GM19099 (cell line): ENCODE measurements around the gene CCR5AS.

Experiments used
- POLR2A ChIP-seq: IDR thresholded peaks from 3 replicates; pipeline ENCODE4 v1.6.1; 2011; ENCODE audit warnings: low read depth; ENCODE audit not compliant: insufficient read length; ENCODE audit errors: extremely low read depth

The CCR5AS gene

DNA sequence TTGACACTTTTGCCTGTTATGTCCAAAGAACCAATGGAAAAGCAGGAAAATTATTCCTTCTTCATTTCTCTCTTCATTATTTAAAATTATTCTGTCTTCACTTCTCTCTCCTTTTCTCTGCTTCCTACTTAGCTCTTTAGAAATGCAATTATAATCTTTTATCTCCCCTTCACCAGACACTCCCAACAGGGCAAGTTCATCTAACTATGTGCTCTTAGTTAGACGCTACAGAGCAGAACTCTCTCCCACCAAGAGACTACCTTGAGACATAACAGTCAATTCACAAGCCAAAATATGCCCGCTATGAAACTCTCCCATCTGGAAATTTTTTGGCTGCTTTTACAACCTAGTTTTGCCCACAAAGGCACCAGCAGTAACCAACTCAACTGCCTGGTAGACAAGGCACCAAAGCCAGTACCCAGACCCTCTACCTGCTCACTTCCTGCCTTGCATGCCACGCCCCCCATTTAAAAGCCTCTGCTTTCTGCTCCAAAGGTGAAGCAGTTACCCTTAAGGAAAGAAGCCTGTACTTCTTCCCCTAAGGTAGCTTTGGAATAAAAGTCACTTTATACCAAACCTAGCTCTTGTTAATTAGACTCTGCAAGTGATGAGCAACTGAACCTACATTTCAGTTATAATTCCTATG lies 28.3 kb upstream of the CCR5AS start:
- no peak for TF ChIP-seq POLR2A

DNA sequence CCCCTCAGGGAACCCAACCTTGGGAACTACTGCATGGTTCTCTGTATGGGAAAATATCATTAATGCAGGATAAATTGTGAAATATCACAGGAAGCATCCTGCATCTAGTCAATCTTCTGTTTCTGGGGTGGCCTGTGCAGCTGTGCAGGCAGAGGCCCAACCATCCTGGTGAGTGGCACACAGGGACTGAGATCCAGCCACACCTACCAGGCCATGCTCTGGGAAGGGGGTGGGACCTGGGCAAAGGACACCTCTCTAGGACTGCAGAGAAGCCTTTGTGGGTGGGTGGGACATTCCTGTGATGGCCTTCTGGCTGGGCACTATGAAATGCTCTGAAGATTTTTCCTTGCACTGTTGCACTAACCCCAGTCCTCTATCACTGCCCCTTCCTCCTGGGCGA lies 27.0 kb upstream of the CCR5AS start:
- no peak for TF ChIP-seq POLR2A

DNA sequence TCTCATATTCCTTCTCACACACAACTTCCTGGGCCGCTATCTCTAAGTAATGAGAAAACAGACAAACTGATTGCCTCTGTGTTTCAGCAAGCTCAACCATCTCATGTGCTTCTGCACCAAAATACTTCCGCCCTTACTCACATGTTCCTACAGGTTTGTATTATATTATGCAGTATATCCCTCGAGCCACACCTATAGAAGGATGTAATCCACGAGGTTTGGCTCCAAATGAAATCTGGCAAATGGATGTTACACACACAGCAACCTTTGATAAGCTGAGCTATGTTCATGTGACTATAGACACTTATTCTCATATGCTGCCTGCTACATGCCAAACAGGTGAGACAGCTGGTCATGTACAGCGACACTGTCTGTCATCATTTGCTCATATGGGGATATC lies 22.8 kb upstream of the CCR5AS start:
- no peak for TF ChIP-seq POLR2A

DNA sequence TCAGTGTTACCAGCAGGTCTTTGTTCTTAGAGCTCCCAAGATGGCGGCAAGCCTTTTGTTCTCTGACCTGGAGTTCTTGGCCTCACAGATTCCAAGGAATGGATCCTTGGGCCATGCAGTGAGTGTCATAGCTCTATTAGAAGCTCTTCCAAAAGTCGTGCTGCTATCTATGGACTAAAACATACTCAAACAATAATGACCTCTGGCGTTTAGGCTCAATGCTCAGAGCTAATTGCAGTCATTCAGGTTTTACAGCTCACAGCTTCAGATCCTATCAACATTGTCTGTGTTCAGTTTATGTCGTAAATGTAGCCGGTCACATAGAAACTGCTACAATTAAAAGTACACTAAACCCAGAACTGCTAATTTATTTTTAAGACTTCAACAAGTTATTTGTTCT lies 22.4 kb upstream of the CCR5AS start:
- TF ChIP-seq POLR2A: no peak

DNA sequence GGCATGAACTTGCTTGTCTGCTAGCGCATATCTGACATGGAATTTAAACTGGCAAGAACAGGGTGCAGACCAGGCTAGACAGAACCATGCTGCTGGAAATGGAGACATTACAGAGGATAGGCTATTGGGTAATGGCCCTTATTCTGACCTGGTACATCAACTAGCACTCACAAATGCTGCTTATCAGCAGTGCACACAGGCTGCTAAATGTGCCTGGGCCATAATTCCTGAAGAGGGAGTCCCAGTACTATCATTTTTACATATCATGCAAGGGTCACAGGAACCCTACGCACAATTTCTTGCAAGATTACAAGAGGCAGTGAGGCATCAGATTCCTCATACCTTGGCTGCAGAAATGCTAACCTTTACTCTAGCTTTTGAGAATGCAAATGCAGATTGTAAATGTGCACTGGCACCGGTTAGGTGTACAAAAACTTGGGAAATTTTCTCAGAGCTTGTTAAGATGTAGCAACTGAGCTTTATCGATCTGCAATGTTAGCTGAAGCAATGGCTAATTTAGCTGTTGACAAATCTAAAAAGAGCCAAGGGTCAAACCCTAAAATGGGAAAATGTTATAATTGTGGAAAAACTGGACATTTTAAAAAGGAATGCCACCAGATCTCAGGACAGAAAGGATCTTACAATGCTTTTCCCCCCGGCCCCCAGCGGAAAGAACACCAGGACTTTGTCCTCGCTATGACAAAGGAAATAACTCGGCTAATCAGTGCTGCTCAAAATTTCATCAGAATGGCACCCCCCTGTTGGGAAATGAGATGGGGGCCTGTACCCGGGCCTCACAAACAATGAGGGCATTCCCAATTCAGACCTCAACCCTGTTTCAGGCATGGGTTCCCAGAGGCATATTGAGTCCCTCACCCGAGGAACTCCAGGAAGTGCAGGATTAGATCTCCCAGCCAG lies 21.3 kb upstream of the CCR5AS start:
- TF ChIP-seq POLR2A: no peak

DNA sequence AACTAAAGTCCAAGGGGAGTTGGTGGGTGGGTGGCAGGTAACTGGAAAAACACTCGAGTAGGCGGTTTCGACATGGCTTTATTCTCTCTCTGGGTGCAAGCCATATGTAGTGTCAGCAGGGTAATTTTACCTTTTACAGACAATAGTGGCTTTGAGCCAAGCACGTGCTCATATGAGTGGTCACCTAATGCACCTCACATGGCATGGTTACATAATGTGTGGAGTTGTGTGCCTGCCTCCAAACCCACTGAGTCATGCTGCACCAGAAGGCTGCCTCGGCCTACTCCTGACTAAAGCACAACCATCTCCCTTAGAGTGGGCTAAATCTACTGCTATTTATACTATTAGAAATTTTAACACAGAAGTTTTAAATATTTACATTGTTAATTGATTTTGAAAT lies 16.7 kb upstream of the CCR5AS start:
- TF ChIP-seq POLR2A: no peak

DNA sequence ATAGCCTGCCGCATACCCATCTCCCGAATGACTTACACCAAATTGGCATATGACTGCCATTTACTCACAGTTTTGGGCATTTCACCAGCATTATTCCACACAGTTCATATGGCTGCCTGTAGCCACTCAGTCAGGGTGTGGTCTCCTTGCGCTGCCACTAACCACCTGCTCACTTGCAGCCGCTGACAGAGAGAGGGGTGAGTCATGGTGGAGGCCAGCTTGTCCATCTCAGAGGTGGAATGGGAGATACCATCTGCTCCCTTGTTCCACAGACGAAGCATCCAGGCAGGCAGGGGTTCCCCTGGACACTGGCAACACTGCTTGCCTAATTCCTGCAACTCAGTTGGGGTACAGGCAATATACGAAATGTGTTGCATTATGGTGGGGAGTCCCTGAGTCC lies 15.8 kb upstream of the CCR5AS start:
- no peak for TF ChIP-seq POLR2A

DNA sequence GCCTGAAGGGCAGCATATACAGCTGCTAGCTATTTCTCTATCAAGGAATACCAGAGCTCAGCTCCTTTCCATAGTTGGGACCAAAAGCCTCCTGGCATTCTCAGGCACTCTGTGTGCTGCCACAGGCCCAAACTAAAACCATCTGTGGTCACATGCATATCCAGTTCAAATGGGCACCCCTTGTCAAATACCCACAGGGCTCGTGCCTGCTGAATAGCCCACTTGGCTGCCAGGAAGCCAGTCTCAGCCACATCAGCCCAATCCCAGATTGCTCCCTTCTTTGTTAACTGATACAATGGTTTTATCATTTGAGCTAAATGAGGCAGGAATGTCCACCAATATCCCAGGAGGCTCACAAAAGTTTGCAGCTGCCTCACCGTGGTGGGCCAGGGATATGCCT lies 14.1 kb upstream of the CCR5AS start:
- TF ChIP-seq POLR2A: no peak

DNA sequence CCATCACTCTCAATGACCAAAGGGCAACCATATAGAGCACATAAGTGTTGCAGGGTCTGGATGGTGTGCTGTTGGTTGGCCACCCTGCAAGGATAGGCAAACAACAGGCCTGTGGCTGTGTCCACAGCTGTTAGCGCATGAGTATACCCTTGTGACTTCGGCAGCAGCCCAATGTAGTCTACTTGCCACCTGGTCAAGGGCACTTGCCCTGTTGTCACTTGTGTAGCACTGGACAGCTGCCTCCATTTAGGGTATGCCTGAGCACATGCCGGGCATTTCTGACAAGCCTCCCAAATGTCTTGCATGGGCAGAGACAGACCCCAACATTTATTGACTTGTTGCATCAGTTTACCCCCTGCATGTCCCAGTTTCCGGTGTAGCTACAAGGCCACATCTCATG lies 12.9 kb upstream of the CCR5AS start:
- TF ChIP-seq POLR2A: no peak

DNA sequence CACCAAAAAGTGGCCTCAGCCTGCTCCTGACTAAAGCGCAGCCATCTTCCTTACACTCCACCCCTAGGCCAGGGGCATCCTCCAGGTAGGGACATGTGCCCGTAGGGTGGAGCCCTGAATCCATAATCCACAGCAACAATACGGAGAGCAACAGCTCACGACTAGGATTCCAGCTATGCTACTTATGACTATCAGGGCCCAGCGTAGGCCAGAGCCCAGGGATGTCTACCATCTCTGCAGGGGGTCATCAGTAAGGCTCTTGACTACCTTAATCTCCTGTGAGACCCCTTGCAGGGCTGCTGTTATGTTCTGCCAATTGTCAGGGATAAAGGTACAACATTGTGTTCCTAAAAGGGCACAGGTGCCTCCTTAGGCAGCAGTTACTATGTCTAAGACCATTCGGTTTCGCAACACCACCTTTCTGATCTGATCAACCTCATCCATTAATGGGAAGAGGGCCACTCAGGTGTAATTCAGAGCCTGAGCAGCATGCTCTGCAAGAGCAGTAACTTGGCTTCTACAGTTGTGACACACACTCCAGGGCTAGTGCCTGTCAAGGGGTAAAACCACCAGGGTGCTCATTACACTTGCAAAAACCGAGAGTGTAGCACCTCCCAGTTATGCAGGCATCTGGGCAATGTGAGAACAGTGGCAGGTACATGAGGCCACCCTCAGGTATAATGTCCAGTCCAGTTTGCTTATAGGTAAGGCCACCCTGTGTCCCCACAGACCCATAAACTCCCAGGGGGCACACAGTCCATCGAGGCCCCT lies 11.2 kb upstream of the CCR5AS start:
- no peak for TF ChIP-seq POLR2A

DNA sequence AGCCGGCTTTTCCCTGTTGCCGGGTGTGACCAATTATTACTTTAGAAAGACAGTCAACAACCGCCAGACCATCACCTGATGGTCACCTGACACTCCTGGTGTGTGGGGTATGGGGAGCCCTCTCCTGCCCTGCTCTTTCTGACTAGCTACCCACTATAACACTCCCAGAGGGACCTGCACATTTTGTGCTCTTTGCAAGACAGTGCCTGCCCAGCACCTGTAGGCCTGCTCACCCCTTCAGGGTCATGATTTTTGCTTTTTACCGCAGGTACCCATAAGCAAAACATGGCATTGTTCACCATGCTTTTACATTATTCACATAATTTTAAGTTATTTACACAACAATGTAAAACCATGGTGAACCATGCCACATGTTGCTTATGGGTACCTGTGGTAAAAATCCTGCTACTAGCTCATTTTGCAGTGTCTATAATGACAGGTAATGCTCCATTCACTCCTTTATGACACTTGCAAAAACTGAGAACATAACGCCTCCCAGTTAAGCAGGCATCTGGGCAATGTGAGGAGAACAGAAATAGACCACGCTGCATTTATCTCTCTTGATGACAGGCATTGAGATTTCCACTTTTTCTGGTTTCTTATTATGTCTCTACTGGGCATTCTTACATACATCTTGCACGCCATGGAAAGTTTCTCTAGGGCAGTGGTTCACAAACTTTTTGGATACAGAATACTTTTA lies 10.1 kb upstream of the CCR5AS start:
- no peak for TF ChIP-seq POLR2A

DNA sequence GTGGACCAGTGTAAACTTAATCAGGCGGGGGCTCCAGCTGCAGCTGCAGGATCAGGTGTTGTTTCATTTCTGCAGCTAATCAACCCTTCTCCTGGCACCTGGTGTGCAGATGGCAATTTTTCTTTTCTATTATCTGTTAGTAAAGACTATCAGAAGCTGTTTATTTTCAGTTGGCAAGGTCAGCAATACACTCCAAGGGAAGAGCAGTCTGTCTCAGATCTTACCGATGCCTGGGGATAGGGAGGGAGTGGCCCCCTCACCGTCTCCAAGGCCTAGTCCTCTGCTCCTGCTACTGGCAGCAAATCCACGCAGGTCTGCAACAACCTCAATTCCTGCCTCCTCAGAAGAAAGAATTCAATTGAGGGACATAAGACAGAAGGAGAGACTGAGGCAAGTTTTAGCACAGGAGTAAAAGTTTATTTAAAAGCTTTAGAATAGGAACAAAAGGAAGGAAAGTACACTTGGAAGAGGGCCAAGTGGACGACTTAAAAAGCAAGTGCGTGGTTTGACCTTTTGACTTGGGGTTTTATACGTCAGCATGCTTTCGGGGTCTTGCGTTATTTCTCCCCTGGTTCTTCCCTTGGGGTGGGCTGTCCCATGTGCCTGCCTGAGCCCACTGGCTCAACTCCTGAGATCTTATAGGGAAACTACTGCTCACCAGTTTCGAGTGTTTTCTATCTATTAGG lies 9.4 kb upstream of the CCR5AS start:
- no peak for TF ChIP-seq POLR2A

DNA sequence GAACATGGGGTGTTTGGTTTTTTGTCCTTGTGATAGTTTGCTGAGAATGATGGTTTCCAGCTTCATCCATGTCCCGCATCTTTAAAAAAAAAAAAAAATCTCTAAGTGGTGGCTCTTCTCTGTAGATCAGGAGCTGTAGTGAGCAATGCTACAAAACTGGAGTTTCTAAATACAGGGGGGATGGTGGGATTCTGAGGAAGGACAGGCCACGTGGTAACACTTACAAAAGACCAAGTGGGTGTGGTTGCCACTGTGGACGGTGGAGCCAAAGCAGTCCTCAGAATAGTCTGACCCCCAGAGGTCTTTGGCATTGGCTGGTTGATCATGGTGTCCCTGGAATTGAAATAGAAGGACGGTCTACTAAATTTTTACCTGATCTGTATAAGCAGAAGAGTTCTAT lies 7.9 kb upstream of the CCR5AS start:
- no peak for TF ChIP-seq POLR2A

DNA sequence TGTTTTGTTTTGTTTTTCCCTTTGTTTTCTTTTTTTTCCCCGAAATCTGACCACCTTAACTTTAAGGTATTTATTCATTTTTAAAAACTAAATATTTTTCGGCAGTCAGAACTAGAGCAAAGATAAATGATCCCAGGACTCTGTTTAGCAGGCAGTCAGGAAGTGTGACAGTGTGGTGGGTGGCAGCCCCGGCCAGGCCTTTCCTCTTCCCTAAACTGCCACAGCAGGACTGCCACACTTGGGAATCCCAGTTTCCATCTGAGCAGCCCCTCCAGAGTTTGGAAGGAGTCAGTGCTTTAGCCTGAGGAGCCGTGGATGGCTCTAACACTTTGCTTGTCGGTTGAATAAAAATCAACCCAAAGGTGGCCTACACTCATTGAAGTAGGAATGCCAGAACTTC lies 7.1 kb upstream of the CCR5AS start:
- TF ChIP-seq POLR2A: no peak
